Measurements from ENCODE around the gene KCNE3. TPM values are rescaled to one million over a fixed set of nuclear protein-coding genes. Genes with fewer than 3 reads are reported as not detected.
A peak's percentile ranks its signal among the peaks of the same experiment; 100 is the strongest.

Gene KCNE3
- total and polyA plus RNA-seq, 2 donors from 2014 or later: 15.9 to 19.2 TPM

DNA sequence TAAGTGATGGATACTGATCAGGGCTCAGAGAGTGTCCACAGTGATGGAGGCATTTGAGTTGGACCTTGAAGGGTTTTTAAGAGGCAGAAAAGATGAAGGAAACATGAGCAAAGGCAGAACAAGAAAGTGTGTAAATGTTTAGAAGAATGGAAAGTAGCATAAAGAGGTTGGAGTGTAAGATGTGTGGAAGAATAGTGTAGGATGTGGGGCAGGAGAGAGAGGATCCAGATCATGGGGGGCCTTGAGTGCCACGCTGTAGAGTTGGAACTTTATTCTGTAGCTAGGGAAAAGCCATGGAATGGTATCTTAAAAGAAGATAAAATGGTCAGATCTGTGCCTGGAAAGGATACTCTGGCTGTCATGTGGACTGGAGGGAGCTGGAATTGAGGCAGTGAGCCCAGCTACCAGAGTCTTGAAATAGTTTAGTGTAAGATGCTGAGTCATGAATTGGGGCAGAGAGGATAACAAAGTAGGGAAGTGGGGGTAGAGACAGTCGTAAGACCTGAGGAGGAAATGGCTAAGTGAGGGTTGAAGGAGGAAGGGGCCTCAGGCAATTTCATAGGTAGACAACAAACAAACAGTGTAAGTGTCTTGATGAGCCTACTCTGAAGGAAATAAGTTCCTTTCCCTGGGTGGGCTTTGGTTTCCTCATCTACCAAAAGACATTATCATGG, 6.7 kb downstream of the KCNE3 start:
- H3K9me3 ChIP-seq (ENCODE audit: control insufficient read depth in 2 of 3, insufficient read depth in 1 of 3, low read length in 3 of 3): no peaks in the 10 kb centered on the region
- TF ChIP-seq, protein P1, sequence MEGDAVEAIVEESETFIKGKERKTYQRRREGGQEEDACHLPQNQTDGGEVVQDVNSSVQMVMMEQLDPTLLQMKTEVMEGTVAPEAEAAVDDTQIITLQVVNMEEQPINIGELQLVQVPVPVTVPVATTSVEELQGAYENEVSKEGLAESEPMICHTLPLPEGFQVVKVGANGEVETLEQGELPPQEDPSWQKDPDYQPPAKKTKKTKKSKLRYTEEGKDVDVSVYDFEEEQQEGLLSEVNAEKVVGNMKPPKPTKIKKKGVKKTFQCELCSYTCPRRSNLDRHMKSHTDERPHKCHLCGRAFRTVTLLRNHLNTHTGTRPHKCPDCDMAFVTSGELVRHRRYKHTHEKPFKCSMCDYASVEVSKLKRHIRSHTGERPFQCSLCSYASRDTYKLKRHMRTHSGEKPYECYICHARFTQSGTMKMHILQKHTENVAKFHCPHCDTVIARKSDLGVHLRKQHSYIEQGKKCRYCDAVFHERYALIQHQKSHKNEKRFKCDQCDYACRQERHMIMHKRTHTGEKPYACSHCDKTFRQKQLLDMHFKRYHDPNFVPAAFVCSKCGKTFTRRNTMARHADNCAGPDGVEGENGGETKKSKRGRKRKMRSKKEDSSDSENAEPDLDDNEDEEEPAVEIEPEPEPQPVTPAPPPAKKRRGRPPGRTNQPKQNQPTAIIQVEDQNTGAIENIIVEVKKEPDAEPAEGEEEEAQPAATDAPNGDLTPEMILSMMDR (IDR thresholded peaks at IDR 0.05; ENCODE audit: borderline replicate concordance, extremely low read depth, insufficient read depth): no peak
- H3K4me3 ChIP-seq (ENCODE audit: low read length in 3 of 3): peak overlapping the region in 1 of 3 donors; percentile 51
- intact Hi-C loops (cut with DNase I): no loop called here
- H3K9ac ChIP-seq (ENCODE audit: low read length in 3 of 3): no peak overlapping the region
- no peak for DNase-seq
- peaks cover 0 to 28% (median 7%) of the 10 kb centered on the region in 3 donors for H3K36me3 ChIP-seq (ENCODE audit: control insufficient read depth in 2 of 3, insufficient read depth in 3 of 3, low read length in 3 of 3)
- H3K27ac ChIP-seq (ENCODE audit: low read depth in 2 of 2, low read length in 2 of 2): no peak overlapping the region
- H3K4me1 ChIP-seq (ENCODE audit: control insufficient read depth in 2 of 3, insufficient read depth in 2 of 3, low read depth in 1 of 3, low read length in 3 of 3): peaks cover 0 to 17% (median 13%) of the 10 kb centered on the region in 3 donors
- no peaks in the 10 kb centered on the region for H3K27me3 ChIP-seq (ENCODE audit: control insufficient read depth, insufficient read depth, low read length)
- FAIRE-seq: no peak

DNA sequence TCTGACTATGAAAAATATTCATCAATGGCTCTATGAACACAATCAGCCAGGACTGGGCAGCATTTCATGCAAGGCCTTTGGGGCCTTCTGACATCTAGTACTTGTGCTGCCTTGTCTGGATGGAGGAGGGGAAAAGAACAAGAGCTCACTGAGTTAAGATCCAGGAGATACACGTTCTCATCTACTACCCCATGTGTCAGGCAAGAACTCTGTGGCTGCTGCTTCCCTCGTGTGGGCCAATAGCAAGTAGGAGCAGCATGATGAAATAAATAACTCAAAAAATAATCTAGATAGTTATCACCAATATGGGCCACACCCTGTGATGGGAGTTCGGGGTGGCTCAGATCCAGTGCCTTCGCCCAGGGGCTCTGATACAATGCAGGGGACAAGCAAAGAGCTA, 7.3 kb downstream of the KCNE3 start:
- TF ChIP-seq, protein P1 (IDR thresholded peaks at IDR 0.05; ENCODE audit: borderline replicate concordance, extremely low read depth, insufficient read depth): no peak
- peaks cover 0 to 17% (median 11%) of the 10 kb centered on the region in 3 donors for H3K4me1 ChIP-seq (ENCODE audit: control insufficient read depth in 2 of 3, insufficient read depth in 2 of 3, low read depth in 1 of 3, low read length in 3 of 3)
- no peak overlapping the region for H3K27ac ChIP-seq (ENCODE audit: low read depth in 2 of 2, low read length in 2 of 2)
- H3K36me3 ChIP-seq (ENCODE audit: control insufficient read depth in 2 of 3, insufficient read depth in 3 of 3, low read length in 3 of 3): peaks cover 0 to 28% (median 7%) of the 10 kb centered on the region in 3 donors
- FAIRE-seq (no peak), DNase-seq (no peak)
- no peaks in the 10 kb centered on the region for H3K27me3 ChIP-seq (ENCODE audit: control insufficient read depth, insufficient read depth, low read length)
- H3K4me3 ChIP-seq (ENCODE audit: low read length in 3 of 3): no peak overlapping the region
- no peaks in the 10 kb centered on the region for H3K9me3 ChIP-seq (ENCODE audit: control insufficient read depth in 2 of 3, insufficient read depth in 1 of 3, low read length in 3 of 3)
- no peak overlapping the region for H3K9ac ChIP-seq (ENCODE audit: low read length in 3 of 3)
- intact Hi-C loops (cut with DNase I): no loop called here

DNA sequence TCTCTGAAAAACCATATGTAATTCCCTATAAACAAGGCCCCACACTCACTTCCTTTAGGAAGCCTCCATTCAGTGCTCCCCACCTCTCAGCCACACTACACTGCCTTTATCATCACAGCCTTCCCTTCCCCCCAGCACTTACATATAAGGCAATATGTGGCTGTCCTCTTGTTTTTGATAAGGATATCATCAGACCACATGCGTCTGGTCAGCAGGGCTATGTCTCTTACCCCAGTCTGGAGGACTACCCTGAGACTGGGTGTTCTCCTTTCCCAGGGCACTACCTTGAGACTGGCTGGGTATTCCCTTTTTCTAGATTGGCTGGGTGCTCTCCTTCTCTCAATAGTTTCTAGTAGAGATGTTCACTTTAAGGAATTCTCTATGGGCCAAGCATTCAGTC, 7.8 kb downstream of the KCNE3 start:
- H3K36me3 ChIP-seq (ENCODE audit: control insufficient read depth in 2 of 3, insufficient read depth in 3 of 3, low read length in 3 of 3): peaks cover 0 to 28% (median 7%) of the 10 kb centered on the region in 3 donors
- DNase-seq: no peak
- no peak for FAIRE-seq
- no peak overlapping the region for H3K4me3 ChIP-seq (ENCODE audit: low read length in 3 of 3)
- no peak overlapping the region for H3K27ac ChIP-seq (ENCODE audit: low read depth in 2 of 2, low read length in 2 of 2)
- H3K9ac ChIP-seq (ENCODE audit: low read length in 3 of 3): no peak overlapping the region
- TF ChIP-seq, protein P1 (IDR thresholded peaks at IDR 0.05; ENCODE audit: borderline replicate concordance, extremely low read depth, insufficient read depth): no peak
- no peaks in the 10 kb centered on the region for H3K27me3 ChIP-seq (ENCODE audit: control insufficient read depth, insufficient read depth, low read length)
- intact Hi-C loops (cut with DNase I): loop anchor here (10.0 kb wide), 1 partner anchor 105 kb away; no protein-coding TSS in a partner anchor
- H3K9me3 ChIP-seq (ENCODE audit: control insufficient read depth in 2 of 3, insufficient read depth in 1 of 3, low read length in 3 of 3): no peaks in the 10 kb centered on the region
- peaks cover 0 to 17% (median 11%) of the 10 kb centered on the region in 3 donors for H3K4me1 ChIP-seq (ENCODE audit: control insufficient read depth in 2 of 3, insufficient read depth in 2 of 3, low read depth in 1 of 3, low read length in 3 of 3)
